D341Med (cell line): ENCODE data around the gene RENBP.

ENCODE experiments used
- DNase-seq: peaks from one replicate; pipeline ENCODE4 v3.0.0; 2012; ENCODE audit warnings: low spot score

Gene RENBP

GRCh38 chrX:153888344-153888743 is 56.1 kb downstream of the RENBP start:
- DNase-seq: no peak

DNA sequence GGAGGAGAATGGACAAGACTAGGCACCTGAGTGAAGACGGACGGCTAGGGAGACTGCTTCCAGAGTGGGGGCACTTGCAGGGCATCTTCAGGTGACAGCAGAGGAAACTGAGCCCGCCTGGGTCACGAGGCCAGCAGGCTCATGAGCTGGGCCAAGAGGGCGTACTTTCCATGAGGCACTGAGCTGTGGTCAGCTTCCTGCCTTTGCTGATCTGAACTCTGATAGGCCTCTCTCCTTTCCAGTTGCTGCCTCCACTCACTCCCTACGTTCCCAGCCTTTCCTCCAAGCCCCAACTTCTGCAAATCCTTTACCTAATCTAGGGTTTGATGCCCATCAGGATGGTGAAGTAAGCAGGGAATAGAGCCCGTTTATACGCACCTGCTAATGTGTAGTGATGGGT is 57.1 kb downstream of the RENBP start:
- DNase-seq: no peak

DNA sequence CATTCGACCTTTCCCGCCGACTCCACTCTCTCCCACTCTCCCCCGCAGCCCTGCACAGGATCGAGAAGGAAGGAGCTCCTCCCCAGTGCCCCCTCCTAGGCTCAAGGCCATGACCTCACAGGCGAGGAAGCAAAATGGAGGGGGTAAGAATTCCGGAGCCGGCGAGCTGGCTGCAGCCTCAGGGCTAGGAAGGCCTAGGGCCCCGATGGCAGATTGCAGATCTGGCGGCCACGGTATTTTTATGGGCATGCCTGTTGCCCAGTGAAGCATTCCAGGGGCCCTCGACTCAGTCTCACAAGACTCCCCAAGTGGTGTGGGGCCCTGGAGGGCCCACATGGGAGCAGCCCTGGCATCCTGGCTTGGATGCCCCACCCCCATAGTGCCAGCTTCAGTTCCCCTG is 57.5 kb downstream of the RENBP start:
- no peak for DNase-seq

DNA sequence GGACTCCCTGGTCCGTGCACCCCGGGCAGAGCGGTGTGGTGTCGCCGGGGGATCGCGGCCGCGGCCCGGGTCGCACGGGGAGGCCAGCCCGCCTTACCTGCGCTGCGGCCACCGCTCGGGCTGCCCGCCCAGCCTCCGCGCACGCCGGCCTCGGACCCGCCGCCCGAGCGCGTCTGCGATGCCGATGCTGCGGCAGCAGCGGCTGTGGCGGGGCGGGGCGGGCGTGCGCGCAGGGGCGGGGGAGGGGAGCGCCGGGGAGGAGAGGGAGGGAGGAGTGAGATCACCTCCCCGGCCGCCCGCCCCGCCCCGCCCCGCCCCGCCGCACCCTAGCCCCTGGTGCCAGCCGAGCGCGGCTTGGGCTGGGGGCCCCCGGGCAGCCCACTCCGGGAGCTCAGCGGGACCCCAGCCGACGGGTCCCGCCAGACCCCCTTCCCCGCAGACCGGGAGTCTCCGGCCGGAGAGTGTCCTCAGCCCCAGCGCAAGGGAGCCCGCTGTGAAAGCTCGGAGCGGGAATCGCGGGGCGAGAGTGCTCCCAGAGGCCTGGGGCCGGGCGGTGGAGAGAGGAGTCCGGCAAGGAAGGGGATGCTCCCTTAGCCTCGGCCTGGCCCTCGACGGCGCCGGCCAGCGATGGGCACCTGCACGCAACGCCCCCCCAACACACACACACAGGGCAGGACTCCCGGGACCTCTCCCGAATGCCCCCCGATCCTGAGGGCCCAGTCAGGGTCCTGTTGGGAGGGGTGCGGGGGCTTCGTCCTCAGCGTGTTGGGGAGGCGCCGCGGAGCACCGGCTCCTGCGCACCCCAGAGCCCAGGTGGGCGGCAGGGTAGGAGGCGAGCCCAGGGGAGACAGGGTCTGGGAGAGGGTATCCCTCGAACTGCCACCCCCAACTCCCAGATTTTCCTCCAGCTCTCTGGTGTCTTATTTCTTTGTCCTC is 58.2 kb downstream of the RENBP start, which contains the start of gene L1CAM:
L1CAM (minus strand) TSS at position 206 of the 936 bp plus-strand sequence. CDS start 10,337 bp downstream, outside the sequence.
- peak; percentile 74 for DNase-seq
